GM12878 (cell line): ENCODE results near the gene ZDHHC14. TPM values are rescaled to one million over a fixed set of nuclear protein-coding genes. Genes with fewer than 3 reads are reported as not detected.

Source experiments
- ATAC-seq: fragments of 200-7000 bp; cut with Tn5 transposase; 3 replicates; pipeline ENCODE4 v1.9.1; 2020; ENCODE audit warnings: mild to moderate bottlenecking, moderate library complexity
- BruUV-seq: library from RNA; stranded (reverse); fragments of 400-500 nt; replicated peaks from 2 replicates; lab custom pipeline; 2021; lab: Mats Ljungman, UMichigan
- CTCF ChIA-PET: fragments of 300-600 bp; sonication (Branson Sonifier 250); formaldehyde crosslinking; extraction: SDS; loops from one replicate; lab custom pipeline; 2021; ENCODE audit warnings: inconsistent platforms; lab: Yijun Ruan, JAX
- POLR2A ChIA-PET: fragments of 350-600 bp; formaldehyde crosslinking; extraction: SDS; loops from one replicate; lab custom pipeline; 2021; ENCODE audit warnings: inconsistent platforms; lab: Charles Lee
- RAD21 ChIA-PET: fragments of 300-600 bp; sonication (Branson Sonifier 250); formaldehyde crosslinking; loops from one replicate; lab custom pipeline; 2023; ENCODE audit warnings: antibody characterized with exemption; ENCODE audit not compliant: unreplicated experiment; lab: Charles Lee
- SMC1A ChIA-PET: fragments of 300-600 bp; sonication (Branson Sonifier 250); formaldehyde crosslinking; loops from one replicate; lab custom pipeline; 2023; ENCODE audit not compliant: unreplicated experiment, uncharacterized antibody; lab: Charles Lee
- DNase-seq: peaks from one replicate; pipeline ENCODE4 v3.0.0-alpha.2; 2011; ENCODE audit warnings: low read depth, low spot score
- FAIRE-seq: peaks from 3 replicates; lab custom pipeline; 2011; peaks lifted over from hg19 to GRCh38; lab: Jason Lieb, UNC
- H2AFZ ChIP-seq: 2 replicates; pipeline ENCODE4 v1.6.0; 2011; ENCODE audit warnings: low read depth, low read length, control low read depth; ENCODE audit not compliant: control insufficient read depth
- H3K27ac ChIP-seq: 2 replicates; pipeline ENCODE4 v1.5.1; 2011; ENCODE audit warnings: control low read depth; ENCODE audit not compliant: control insufficient read depth, insufficient read depth
- H3K27me3 ChIP-seq, 2 experiments: replicated peaks in 1 of 2; 2 replicates each; pipeline versions ENCODE4 v1.6.0 to v1.6.1; 2011; ENCODE audit warnings: low read length in 1 of 2; ENCODE audit not compliant: control insufficient read depth in 2 of 2, insufficient read depth in 2 of 2
- H3K36me3 ChIP-seq, 2 experiments: 2 replicates each; pipeline ENCODE4 v1.5.1; 2011; ENCODE audit warnings: low read length in 1 of 2; ENCODE audit not compliant: control insufficient read depth in 2 of 2, insufficient read depth in 2 of 2
- H3K4me1 ChIP-seq: 2 replicates; pipeline ENCODE4 v1.6.1; 2011; ENCODE audit warnings: mild to moderate bottlenecking, low read length, moderate library complexity, mixed read lengths; ENCODE audit not compliant: control insufficient read depth, insufficient read depth
- H3K4me2 ChIP-seq: 2 replicates; pipeline ENCODE4 v1.6.0; 2011; ENCODE audit warnings: control low read depth; ENCODE audit not compliant: control insufficient read depth, insufficient read depth
- H3K4me3 ChIP-seq: fragments of 200-600 bp; sonication (generic); 2 replicates; pipeline ENCODE4 v1.5.1; 2016
- H3K79me2 ChIP-seq: 2 replicates; pipeline ENCODE4 v1.6.0; 2011; ENCODE audit warnings: low read length; ENCODE audit not compliant: control insufficient read depth, insufficient read depth
- H3K9ac ChIP-seq: 2 replicates; pipeline ENCODE4 v1.8.0; 2011; ENCODE audit warnings: low read length, control low read depth, mixed read lengths; ENCODE audit not compliant: control insufficient read depth, insufficient read depth
- H3K9me3 ChIP-seq: replicated peaks from 3 replicates; pipeline ENCODE4 v1.5.1; 2011; ENCODE audit warnings: mild to moderate bottlenecking, low read length; ENCODE audit not compliant: control insufficient read depth, insufficient read depth
- H4K20me1 ChIP-seq: 2 replicates; pipeline ENCODE4 v1.6.0; 2011; ENCODE audit not compliant: control insufficient read depth, insufficient read depth
- CBFB ChIP-seq: IDR thresholded peaks from 2 replicates; pipeline ENCODE4 v1.6.1; 2016; ENCODE audit warnings: antibody characterized with exemption, low read depth
- CEBPZ ChIP-seq: fragments of 150-350 bp; IDR thresholded peaks from 2 replicates; pipeline ENCODE4 v1.6.1; 2016; ENCODE audit warnings: low read depth, low read length
- E2F8 ChIP-seq: fragments of 450-650 bp; IDR thresholded peaks from 2 replicates; pipeline ENCODE4 v1.6.1; 2018; ENCODE audit warnings: mild to moderate bottlenecking, low read depth, moderate library complexity; ENCODE audit not compliant: partially characterized antibody
- KAT2A ChIP-seq: conservative IDR thresholded peaks from 2 replicates; pipeline ENCODE4 v1.6.1; 2011; ENCODE audit warnings: low read depth, low read length; ENCODE audit not compliant: control insufficient read depth
- KDM1A ChIP-seq: fragments of 200-600 bp; sonication (generic); IDR thresholded peaks from 2 replicates; pipeline ENCODE4 v1.6.1; 2016; ENCODE audit warnings: borderline replicate concordance
- MYB ChIP-seq: fragments of 150-350 bp; IDR thresholded peaks from 2 replicates; pipeline ENCODE4 v1.6.1; 2014; ENCODE audit warnings: mild to moderate bottlenecking, low read depth, low read length, borderline replicate concordance
- MYC ChIP-seq: IDR thresholded peaks from 2 replicates; pipeline ENCODE4 v1.6.1; 2011; ENCODE audit warnings: mild to moderate bottlenecking, low read length, moderate library complexity, inconsistent platforms; ENCODE audit not compliant: insufficient read depth, insufficient replicate concordance, insufficient read length, severe bottlenecking
- TBL1XR1 ChIP-seq: IDR thresholded peaks from 2 replicates; pipeline ENCODE4 v1.6.1; 2012; ENCODE audit warnings: low read depth, low read length, improper control_type of control experiment
- ZNF217 ChIP-seq: fragments of 450-650 bp; IDR thresholded peaks from 2 replicates; pipeline ENCODE4 v1.6.1; 2017; ENCODE audit warnings: antibody characterized with exemption, mild to moderate bottlenecking
- ZNF274 ChIP-seq: IDR thresholded peaks from one replicate; pipeline ENCODE4 v1.8.0; 2011; ENCODE audit not compliant: insufficient read length, insufficient read depth
- ZNF384 ChIP-seq: IDR thresholded peaks from 2 replicates; pipeline ENCODE4 v1.6.1; 2012; ENCODE audit warnings: low read depth, mild to moderate bottlenecking, low read length, improper control_type of control experiment, borderline replicate concordance
- WGBS: methylation state at CpG from one replicate; pipeline ENCODE4 v1.1.6; 2016; ENCODE audit warnings: low lambda C conversion rate; ENCODE audit not compliant: insufficient replicate concordance, insufficient coverage; ENCODE audit errors: missing lambda C conversion rate; 5-methylcytosine and 5-hydroxymethylcytosine counted together
- in situ Hi-C: fragments of 300-500 bp; cut with MboI; formaldehyde crosslinking; loops from 9 replicates; pipeline ENCODE4 v1.14.3; 2018; ENCODE audit warnings: mixed read lengths
- intact Hi-C: fragments of 100-400 bp; cut with micrococcal nuclease; formaldehyde crosslinking; loops from one replicate; pipeline ENCODE4 v1.14.2; 2022; ENCODE audit not compliant: unreplicated experiment
- polyA plus RNA-seq, 11 experiments: library from polyadenylated mRNA; depleted of rRNA in 4 of 11; unstranded in 6 of 11; stranded (reverse) in 5 of 11; fragments of >200 nt; fragmentation: Nextera tagmentation in 4 of 11; fragmentation: Illumina TruSeq in 1 of 11; extraction: Ambion mirVana in 4 of 11; extraction: Trizol in 1 of 11; gene quantifications; 1 replicate in 1 of 11; 2 replicates in 10 of 11; pipeline versions ENCODE4 v1.2.1 to v1.2.3, GENCODE V29; 2011 to 2016; ENCODE audit warnings: inconsistent platforms in 2 of 11, missing spikeins in 2 of 11, low read depth in 1 of 11
- total RNA-seq, 4 experiments: library from RNA; depleted of rRNA in 3 of 4; stranded (reverse); fragments of >200 nt in 3 of 4; fragmentation: Illumina TruSeq in 1 of 4; extraction: Trizol in 1 of 4; gene quantifications; 2 replicates each; pipeline versions ENCODE4 v1.2.1 to v1.2.3, GENCODE V29; 2013 to 2021
- TF ChIP-seq, protein P1 (sequence below): IDR thresholded peaks from 2 replicates; pipeline ENCODE4 v1.6.1; 2011; ENCODE audit warnings: mild to moderate bottlenecking, low read depth, low read length, moderate library complexity; ENCODE audit not compliant: insufficient replicate concordance
- TF ChIP-seq, protein P2 (sequence below): IDR thresholded peaks from 2 replicates; pipeline ENCODE4 v1.6.1; 2012; ENCODE audit warnings: low read depth, low read length, improper control_type of control experiment

ZDHHC14 gene
- total and polyA plus RNA-seq, 10 of the 15 experiments (the other 5 are each of a cell fraction or from before 2014, with no cell fraction given) = 0.15 to 16.0 (median 0.76) TPM; not detected in 1

GRCh38 chr6:157479464-157480303, 98.7 kb downstream of the ZDHHC14 start:
- Histone ChIP-seq H3K4me1 (no peaks in the 10 kb centered on the region), H3K79me2 (no peaks in the 10 kb centered on the region), H3K36me3 (no peaks in the 10 kb centered on the region), H3K27me3 (no peaks in the 10 kb centered on the region), H4K20me1 (no peaks in the 10 kb centered on the region), H2AFZ (no peak overlapping the region), H3K4me2 (no peak overlapping the region), H3K4me3 (no peak overlapping the region), H3K27ac (no peak overlapping the region), H3K9ac (no peak overlapping the region), H3K9me3 (no peaks in the 10 kb centered on the region; the same call in 2 of the 3 replicates)
- ATAC-seq = no peak; the same call in 2 of the 3 replicates
- DNase-seq = no peak
- RAD21 ChIA-PET = interaction anchor here (1.7 kb wide), 1 partner anchor 14 kb away, joined by 6 read pairs; no protein-coding TSS in a partner anchor
- 57% methylated on average over 7 of the region's 7 CpGs for WGBS
- CTCF ChIA-PET = interaction anchor here (0.7 to 2.0 kb wide), 3 partner anchors 14 to 165 kb away, joined by 3 to 5 read pairs (median 4); no protein-coding TSS in a partner anchor
- in situ Hi-C loops = no loop called here
- FAIRE-seq = no peak
- BruUV-seq = no TSS peak
- intact Hi-C loops = no loop called here
- SMC1A ChIA-PET = interaction anchor here (0.6 to 1.4 kb wide), 3 partner anchors 9 to 106 kb away, joined by 3 read pairs; no protein-coding TSS in a partner anchor
- POLR2A ChIA-PET = interaction anchor here (0.7 kb wide), 2 partner anchors 40 to 575 kb away, joined by 4 to 5 read pairs; no protein-coding TSS in a partner anchor
- TF ChIP-seq CBFB (no peak), MYB (no peak), KAT2A (no peak), KDM1A (no peak), ZNF217 (no peak), E2F8 (no peak), MYC (no peak), CEBPZ (no peak), ZNF384 (no peak), ZNF274 (no peak), TBL1XR1 (no peak)
- TF ChIP-seq, protein P1, sequence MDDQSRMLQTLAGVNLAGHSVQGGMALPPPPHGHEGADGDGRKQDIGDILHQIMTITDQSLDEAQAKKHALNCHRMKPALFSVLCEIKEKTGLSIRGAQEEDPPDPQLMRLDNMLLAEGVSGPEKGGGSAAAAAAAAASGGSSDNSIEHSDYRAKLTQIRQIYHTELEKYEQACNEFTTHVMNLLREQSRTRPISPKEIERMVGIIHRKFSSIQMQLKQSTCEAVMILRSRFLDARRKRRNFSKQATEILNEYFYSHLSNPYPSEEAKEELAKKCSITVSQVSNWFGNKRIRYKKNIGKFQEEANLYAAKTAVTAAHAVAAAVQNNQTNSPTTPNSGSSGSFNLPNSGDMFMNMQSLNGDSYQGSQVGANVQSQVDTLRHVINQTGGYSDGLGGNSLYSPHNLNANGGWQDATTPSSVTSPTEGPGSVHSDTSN = no peak
- TF ChIP-seq, protein P2, sequence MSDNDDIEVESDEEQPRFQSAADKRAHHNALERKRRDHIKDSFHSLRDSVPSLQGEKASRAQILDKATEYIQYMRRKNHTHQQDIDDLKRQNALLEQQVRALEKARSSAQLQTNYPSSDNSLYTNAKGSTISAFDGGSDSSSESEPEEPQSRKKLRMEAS = no peak
